H1 (cell line): ENCODE data around the gene ADCY1. TPM values are rescaled to one million over a fixed set of nuclear protein-coding genes. Genes with fewer than 3 reads are reported as not detected.
A peak's percentile ranks its signal among the peaks of the same experiment; 100 is the strongest.

Experiments used
- CTCF ChIA-PET: fragments of 300-600 bp; sonication (Branson Sonifier 250); formaldehyde crosslinking; loops from one replicate; lab custom pipeline; 2021; ENCODE audit not compliant: partially characterized antibody; lab: Charles Lee
- POLR2A ChIA-PET: fragments of 300-600 bp; sonication (Branson Sonifier 250); formaldehyde crosslinking; loops from one replicate; lab custom pipeline; 2021; ENCODE audit warnings: inconsistent platforms; ENCODE audit not compliant: partially characterized antibody; lab: Charles Lee
- DNase-seq, 2 experiments: peaks; one replicate each; pipeline versions ENCODE4 v3.0.0 to v3.0.0-alpha.2; 2010 to 2022; ENCODE audit warnings: low spot score in 2 of 2, low read depth in 1 of 2, mixed read lengths in 1 of 2
- FAIRE-seq: peaks from 2 replicates; lab custom pipeline; 2011; peaks lifted over from hg19 to GRCh38; lab: Jason Lieb, UNC
- H2AFZ ChIP-seq: 2 replicates; pipeline ENCODE4 v1.8.1; 2012; ENCODE audit warnings: low read length, inconsistent platforms
- H2AK5ac ChIP-seq: 2 replicates; pipeline ENCODE4 v1.6.1; 2013; ENCODE audit warnings: low read depth, low read length
- H2BK120ac ChIP-seq: replicated peaks from 2 replicates; pipeline ENCODE3; 2013; ENCODE audit warnings: low read depth, low read length, inconsistent platforms
- H2BK12ac ChIP-seq: 2 replicates; pipeline ENCODE4 v1.6.1; 2013; ENCODE audit warnings: low read depth, low read length
- H2BK15ac ChIP-seq: 2 replicates; pipeline ENCODE4 v1.6.1; 2013; ENCODE audit warnings: low read length
- H2BK20ac ChIP-seq: 2 replicates; pipeline ENCODE4 v1.6.1; 2013; ENCODE audit warnings: low read length
- H2BK5ac ChIP-seq: 2 replicates; pipeline ENCODE4 v1.6.1; 2013; ENCODE audit warnings: low read depth, low read length
- H3K14ac ChIP-seq: 2 replicates; pipeline ENCODE4 v1.6.1; 2013; ENCODE audit warnings: inconsistent platforms; ENCODE audit not compliant: insufficient read length
- H3K18ac ChIP-seq: 2 replicates; pipeline ENCODE4 v1.6.1; 2013; ENCODE audit warnings: low read length; ENCODE audit errors: extremely low read depth
- H3K23ac ChIP-seq: 2 replicates; pipeline ENCODE4 v1.6.1; 2013; ENCODE audit warnings: inconsistent platforms; ENCODE audit not compliant: insufficient read length
- H3K23me2 ChIP-seq: 2 replicates; pipeline ENCODE4 v1.6.1; 2013; ENCODE audit warnings: low read depth, low read length
- H3K27ac ChIP-seq: 2 replicates; pipeline ENCODE4 v1.6.1; 2011; ENCODE audit warnings: low read depth, low read length, inconsistent platforms
- H3K27me3 ChIP-seq, 4 experiments: replicated peaks in 1 of 4; 1 replicate in 1 of 4; 2 replicates in 3 of 4; pipeline versions ENCODE4 v1.6.1 to v1.8.1; 2011 to 2013; ENCODE audit warnings: low read length in 3 of 4, mild to moderate bottlenecking in 3 of 4, inconsistent platforms in 2 of 4, mixed read lengths in 2 of 4, moderate library complexity in 1 of 4; ENCODE audit not compliant: control insufficient read depth in 3 of 4, insufficient read depth in 3 of 4; ENCODE audit errors: extremely low read depth in 1 of 4
- H3K36me3 ChIP-seq, 4 experiments: 2 replicates each; pipeline versions ENCODE4 v1.6.1 to v1.8.1; 2011 to 2013; ENCODE audit warnings: mild to moderate bottlenecking in 4 of 4, low read length in 3 of 4, moderate library complexity in 2 of 4, control low read depth in 1 of 4, inconsistent platforms in 1 of 4; ENCODE audit not compliant: insufficient read depth in 4 of 4, control insufficient read depth in 2 of 4
- H3K4ac ChIP-seq: replicated peaks from 2 replicates; pipeline ENCODE3; 2013; ENCODE audit warnings: low read length, low read depth, mixed read lengths, inconsistent platforms; ENCODE audit not compliant: insufficient read length
- H3K4me1 ChIP-seq, 4 experiments: replicated peaks in 1 of 4; 1 replicate in 1 of 4; 2 replicates in 3 of 4; pipeline versions ENCODE4 v1.6.1 to v1.8.1; 2011 to 2013; ENCODE audit warnings: low read length in 3 of 4, inconsistent platforms in 2 of 4, mixed read lengths in 1 of 4; ENCODE audit not compliant: insufficient read depth in 4 of 4, control insufficient read depth in 3 of 4
- H3K4me2 ChIP-seq, 2 experiments: 2 replicates each; pipeline versions ENCODE4 v1.6.1 to v1.8.1; 2011 to 2013; ENCODE audit warnings: low read depth in 2 of 2, low read length in 2 of 2, control low read depth in 1 of 2, inconsistent platforms in 1 of 2, mild to moderate bottlenecking in 1 of 2; ENCODE audit not compliant: insufficient read depth in 1 of 2
- H3K4me3 ChIP-seq, 4 experiments: fragments of 200-600, 300-600 bp in 1 of 4; sonication (generic), shearing (Covaris generic), sonication (Bioruptor Twin) in 1 of 4; 2 replicates each; pipeline versions ENCODE4 v1.5.1 to v1.8.1; 2011 to 2016; ENCODE audit warnings: low read length in 4 of 4, low read depth in 3 of 4, control low read depth in 2 of 4, inconsistent platforms in 2 of 4, mild to moderate bottlenecking in 2 of 4, mixed read lengths in 1 of 4, moderate library complexity in 1 of 4; ENCODE audit not compliant: insufficient read depth in 2 of 4; ENCODE audit errors: extremely low read depth in 1 of 4
- H3K56ac ChIP-seq: replicated peaks from 2 replicates; pipeline ENCODE3; 2013; ENCODE audit warnings: low read depth, mild to moderate bottlenecking, mixed read lengths, low read length, inconsistent platforms; ENCODE audit not compliant: insufficient read length
- H3K79me1 ChIP-seq: 2 replicates; pipeline ENCODE4 v1.6.1; 2013; ENCODE audit warnings: low read depth, low read length, control low read depth
- H3K79me2 ChIP-seq, 2 experiments: 2 replicates each; pipeline versions ENCODE4 v1.6.1 to v1.8.1; 2012 to 2013; ENCODE audit warnings: low read length in 2 of 2, mild to moderate bottlenecking in 2 of 2, inconsistent platforms in 1 of 2; ENCODE audit not compliant: insufficient read depth in 2 of 2, control insufficient read depth in 1 of 2
- H3K9ac ChIP-seq, 4 experiments: replicated peaks in 1 of 4; 1 replicate in 1 of 4; 2 replicates in 3 of 4; pipeline versions ENCODE4 v1.6.1 to v1.8.1; 2011 to 2013; ENCODE audit warnings: low read depth in 3 of 4, low read length in 3 of 4, control low read depth in 2 of 4, mild to moderate bottlenecking in 2 of 4, moderate library complexity in 2 of 4, inconsistent platforms in 1 of 4; ENCODE audit errors: extremely low read depth in 1 of 4
- H3K9me3 ChIP-seq, 2 experiments: 2 replicates each; pipeline versions ENCODE4 v1.6.1 to v1.8.1; 2012 to 2013; ENCODE audit warnings: mild to moderate bottlenecking in 2 of 2, moderate library complexity in 2 of 2, control low read depth in 1 of 2, inconsistent platforms in 1 of 2, low read depth in 1 of 2, low read length in 1 of 2, mixed read lengths in 1 of 2; ENCODE audit not compliant: insufficient read depth in 2 of 2
- H4K20me1 ChIP-seq, 2 experiments: replicated peaks in 1 of 2; 2 replicates each; pipeline versions ENCODE3 to v1.8.1; 2011 to 2013; ENCODE audit warnings: inconsistent platforms in 2 of 2, low read length in 2 of 2, mild to moderate bottlenecking in 1 of 2; ENCODE audit not compliant: insufficient read depth in 2 of 2, control insufficient read depth in 1 of 2
- H4K5ac ChIP-seq: 2 replicates; pipeline ENCODE4 v1.6.1; 2013; ENCODE audit warnings: low read length, low read depth, mixed read lengths, inconsistent platforms; ENCODE audit not compliant: insufficient read length
- H4K8ac ChIP-seq: 2 replicates; pipeline ENCODE4 v1.8.0; 2013; ENCODE audit warnings: mild to moderate bottlenecking, moderate library complexity, low read length, inconsistent platforms; ENCODE audit not compliant: insufficient read depth; ENCODE audit errors: extremely low read depth
- H4K91ac ChIP-seq: replicated peaks from 2 replicates; pipeline ENCODE3; 2013; ENCODE audit warnings: low read length, mixed read lengths, inconsistent platforms; ENCODE audit not compliant: insufficient read length
- CBX8 ChIP-seq: fragments of 300-800, 300-1000 bp; sonication (generic); IDR thresholded peaks from 2 replicates; pipeline ENCODE4 v1.7.1; 2016; ENCODE audit warnings: low read depth, low read length, borderline replicate concordance
- CHD1 ChIP-seq: IDR thresholded peaks from 2 replicates; pipeline ENCODE4 v1.6.1; 2012; ENCODE audit warnings: low read depth, low read length, improper control_type of control experiment
- GTF2F1 ChIP-seq: IDR thresholded peaks from 2 replicates; pipeline ENCODE4 v1.6.1; 2012; ENCODE audit warnings: low read depth, low read length, improper control_type of control experiment, borderline replicate concordance
- POLR2AphosphoS5 ChIP-seq: IDR thresholded peaks from 2 replicates; pipeline ENCODE4 v1.6.1; 2011; ENCODE audit warnings: low read depth, low read length
- RFX5 ChIP-seq: IDR thresholded peaks from 2 replicates; pipeline ENCODE4 v1.6.1; 2011; ENCODE audit warnings: low read depth, low read length, improper control_type of control experiment, borderline replicate concordance
- RXRA ChIP-seq: IDR thresholded peaks from 2 replicates; pipeline ENCODE4 v1.6.1; 2011; ENCODE audit warnings: low read depth, mild to moderate bottlenecking, low read length, moderate library complexity; ENCODE audit not compliant: insufficient read depth
- SP1 ChIP-seq: IDR thresholded peaks from 2 replicates; pipeline ENCODE4 v1.6.1; 2011; ENCODE audit warnings: low read depth, low read length
- SP2 ChIP-seq: IDR thresholded peaks from 2 replicates; pipeline ENCODE4 v1.6.1; 2012; ENCODE audit warnings: mild to moderate bottlenecking, low read length, inconsistent platforms
- SRF ChIP-seq: IDR thresholded peaks from 2 replicates; pipeline ENCODE4 v1.6.1; 2011; ENCODE audit warnings: mild to moderate bottlenecking, low read depth, low read length, moderate library complexity
- TEAD4 ChIP-seq: IDR thresholded peaks from 2 replicates; pipeline ENCODE4 v1.6.1; 2012; ENCODE audit warnings: low read depth, low read length, inconsistent platforms, mixed read lengths
- WGBS, 2 experiments: shearing (Covaris generic) in 1 of 2; methylation state at CpG; one replicate each; pipeline versions ENCODE4 v1.1.6 to v1.1.7; 2013 to 2015; ENCODE audit warnings: low lambda C conversion rate in 2 of 2, mixed read lengths in 2 of 2, inconsistent platforms in 1 of 2, low coverage in 1 of 2, missing lambda C conversion rate in 1 of 2; ENCODE audit not compliant: insufficient replicate concordance in 2 of 2, insufficient coverage in 1 of 2, insufficient read length in 1 of 2; ENCODE audit errors: extremely low coverage in 1 of 2, missing lambda C conversion rate in 1 of 2; 5-methylcytosine and 5-hydroxymethylcytosine counted together
- polyA plus RNA-seq, 7 experiments: library from polyadenylated mRNA; depleted of rRNA in 3 of 7; stranded (reverse) in 5 of 7; unstranded in 2 of 7; fragments of >200 nt in 5 of 7; fragments of 200-250 nt in 2 of 7; gene quantifications; 1 replicate in 5 of 7; 2 replicates in 1 of 7; 4 replicates in 1 of 7; pipeline versions ENCODE4 v1.2.1 to v1.2.3, GENCODE V29; 2011 to 2013; ENCODE audit warnings: missing spikeins in 2 of 7, mixed read lengths in 2 of 7
- total RNA-seq: library from RNA; stranded (reverse); fragmentation: NEBNext Ultra II Directional; extraction: Animal tissue kit (Norgen Biotek cat#: 25700); gene quantifications from 2 replicates; pipeline ENCODE4 v1.2.1, GENCODE V29; 2021

The ADCY1 gene
- total and polyA plus RNA-seq, 2 of the 8 experiments (the other 6 are each of a cell fraction or from before 2014, with no cell fraction given), result 7.9 to 26.9 TPM

DNA sequence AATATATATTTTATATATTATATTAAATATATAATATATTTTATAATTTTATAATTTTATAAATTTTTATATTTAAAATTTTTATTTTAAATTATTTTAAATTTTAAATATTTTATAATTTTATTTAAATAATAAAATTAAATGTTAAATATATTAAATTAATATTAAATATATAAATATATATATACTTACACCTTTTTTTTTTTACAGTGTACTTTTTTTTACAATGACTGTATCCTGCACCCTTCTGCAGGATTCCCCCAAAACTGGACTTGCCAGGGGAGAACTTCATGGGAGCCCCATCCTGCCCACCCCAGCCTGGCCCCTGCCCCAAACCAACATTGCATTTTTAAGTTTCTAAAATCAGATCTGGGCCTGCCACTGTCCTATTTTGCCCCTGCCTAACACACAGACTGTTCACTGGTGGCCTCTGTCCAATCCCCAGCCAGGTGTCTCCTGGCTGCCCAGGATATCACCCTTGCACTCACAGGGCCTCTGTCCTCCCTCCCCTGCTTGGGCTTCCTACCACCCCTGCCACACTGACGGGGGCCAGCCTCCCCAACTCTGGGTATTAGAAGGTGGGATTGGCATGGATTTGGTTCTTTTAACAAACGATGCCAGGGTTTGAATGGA is 138.0 kb downstream of the ADCY1 start:
- H3K4ac ChIP-seq, result no peak overlapping the region
- H3K4me1 ChIP-seq, result no peaks in the 10 kb centered on the region
- H4K8ac ChIP-seq, result no peak overlapping the region
- no peak overlapping the region for H3K27ac ChIP-seq
- DNase-seq, result peak in 1 of 2 experiments; percentile 31
- H3K36me3 ChIP-seq, result peaks cover 0 to 13% (median 4%) of the 10 kb centered on the region in 4 experiments; a peak in 4 of 8 replicates
- H2BK15ac ChIP-seq, result no peak overlapping the region
- H3K4me3 ChIP-seq, result no peak overlapping the region
- H3K9me3 ChIP-seq, result no peaks in the 10 kb centered on the region
- no peak overlapping the region for H3K9ac ChIP-seq
- no peak overlapping the region for H2BK12ac ChIP-seq
- H3K23me2 ChIP-seq, result no peaks in the 10 kb centered on the region
- H3K14ac ChIP-seq, result no peak overlapping the region
- no peak overlapping the region for H3K23ac ChIP-seq
- no peak overlapping the region for H3K18ac ChIP-seq
- peaks cover 0 to 6% of the 10 kb centered on the region in 2 experiments for H4K20me1 ChIP-seq
- ChIA-PET POLR2A (no interaction called here), CTCF (interaction anchor here (0.9 kb wide), 1 partner anchor 50 kb away, joined by 3 read pairs; no protein-coding TSS in a partner anchor)
- no peak overlapping the region for H3K4me2 ChIP-seq
- no peaks in the 10 kb centered on the region for H3K27me3 ChIP-seq
- no peak overlapping the region for H3K56ac ChIP-seq
- H4K5ac ChIP-seq, result no peak overlapping the region
- no peaks in the 10 kb centered on the region for H3K79me1 ChIP-seq
- no peak for FAIRE-seq
- H2BK5ac ChIP-seq, result no peak overlapping the region
- H2AFZ ChIP-seq, result no peak overlapping the region
- no peak overlapping the region for H4K91ac ChIP-seq
- no peak overlapping the region for H2BK120ac ChIP-seq
- no peak overlapping the region for H2AK5ac ChIP-seq
- WGBS, 2 experiments, result 90% methylated on average over 2 of the region's 2 CpGs; no CpG with 5 or more reads in 1 of the 2 experiments
- no peak overlapping the region for H2BK20ac ChIP-seq
- H3K79me2 ChIP-seq, result no peaks in the 10 kb centered on the region
- TF ChIP-seq SP1 (no peak), POLR2AphosphoS5 (no peak), GTF2F1 (no peak), RXRA (no peak), RFX5 (no peak), TEAD4 (no peak), SRF (no peak), CHD1 (no peak), CBX8 (no peak), SP2 (no peak)
